Activated CD8-positive, alpha-beta T cell treated with anti-CD3 and anti-CD28 coated beads, Interleukin-2, amount 10 ng/mL, durations not matched to agents 7 days and 5 days (primary cell): ENCODE data around the gene TRHDE. TPM values are rescaled to one million over a fixed set of nuclear protein-coding genes. Genes with fewer than 3 reads are reported as not detected.
"Not testable (repeated sequence)": the region's sequence is repeated elsewhere in the genome, so short reads cannot be mapped to it uniquely, and the experiment has no call there.

Source experiments
- ATAC-seq: fragments of 150-1000 bp; cut with Tn5 transposase; one replicate; pipeline ENCODE4 v1.10.0; 2021; ENCODE audit warnings: moderate library complexity
- CTCF ChIA-PET: fragments of 350-600 bp; sonication (Branson Sonifier 250); formaldehyde crosslinking; loops from one replicate; lab custom pipeline; 2021; ENCODE audit warnings: antibody characterized with exemption; lab: Charles Lee
- POLR2A ChIA-PET: fragments of 350-600 bp; sonication (Branson Sonifier 250); formaldehyde crosslinking; loops from one replicate; lab custom pipeline; 2021; ENCODE audit warnings: antibody characterized with exemption; lab: Charles Lee
- DNase-seq: peaks from one replicate; pipeline ENCODE4 v3.0.0-alpha.2; 2020
- H3K27ac Mint-ChIP-seq: one replicate; pipeline ENCODE4 v1.8.0; 2021; ENCODE audit warnings: mild to moderate bottlenecking, mixed read lengths
- H3K27me3 Mint-ChIP-seq: one replicate; pipeline ENCODE4 v1.8.0; 2021; ENCODE audit warnings: low read depth, mixed read lengths
- H3K36me3 Mint-ChIP-seq: one replicate; pipeline ENCODE4 v1.8.0; 2021; ENCODE audit warnings: low read depth, mixed read lengths
- H3K4me1 Mint-ChIP-seq: one replicate; pipeline ENCODE4 v1.8.0; 2021; ENCODE audit warnings: low read depth, mixed read lengths
- H3K4me3 Mint-ChIP-seq: one replicate; pipeline ENCODE4 v1.8.0; 2021; ENCODE audit warnings: mild to moderate bottlenecking, mixed read lengths
- H3K9me3 Mint-ChIP-seq: one replicate; pipeline ENCODE4 v1.8.0; 2022; ENCODE audit warnings: mixed read lengths; ENCODE audit not compliant: insufficient read depth
- total RNA-seq, 2 experiments: library from RNA; stranded (reverse); gene quantifications; one replicate each; pipeline ENCODE4 v1.2.3, GENCODE V29; 2021

Gene TRHDE
- total RNA-seq, 2 experiments from 2014 or later: not detected

GRCh38 chr12:72605975-72606374 is 333.8 kb downstream of the TRHDE start:
- no peak for DNase-seq
- no peak overlapping the region for H3K27ac Mint-ChIP-seq
- no peak for ATAC-seq
- H3K4me3 Mint-ChIP-seq: no peak overlapping the region
- H3K36me3 Mint-ChIP-seq: no peaks in the 10 kb centered on the region
- ChIA-PET POLR2A (no interaction called here), CTCF (no interaction called here)
- peaks cover 11% of the 10 kb centered on the region for H3K9me3 Mint-ChIP-seq
- no peaks in the 10 kb centered on the region for H3K27me3 Mint-ChIP-seq
- no peaks in the 10 kb centered on the region for H3K4me1 Mint-ChIP-seq

- POLR2A ChIA-PET: no interaction called here
- no peaks in the 10 kb centered on the region for H3K36me3 Mint-ChIP-seq
- H3K9me3 Mint-ChIP-seq: peaks cover 10% of the 10 kb centered on the region
- CTCF ChIA-PET: no interaction called here
- H3K27me3 Mint-ChIP-seq: no peaks in the 10 kb centered on the region
- no peak for DNase-seq
- ATAC-seq: no peak
- no peak overlapping the region for H3K27ac Mint-ChIP-seq
- H3K4me3 Mint-ChIP-seq: no peak overlapping the region
- no peaks in the 10 kb centered on the region for H3K4me1 Mint-ChIP-seq
These were observed 338.2 kb downstream of the TRHDE start for GRCh38 chr12:72610342-72610741.

- POLR2A ChIA-PET: no interaction called here
- Mint-ChIP-seq H3K4me1 (no peaks in the 10 kb centered on the region), H3K9me3 (peaks cover 10% of the 10 kb centered on the region), H3K27me3 (no peaks in the 10 kb centered on the region), H3K4me3 (no peak overlapping the region), H3K27ac (no peak overlapping the region), H3K36me3 (no peaks in the 10 kb centered on the region)
- CTCF ChIA-PET: no interaction called here
- DNase-seq: no peak
- ATAC-seq: no peak
These were observed 338.7 kb downstream of the TRHDE start for GRCh38 chr12:72610854-72611358.

GRCh38 chr12:72612171-72612570 is 340.0 kb downstream of the TRHDE start:
- no peaks in the 10 kb centered on the region for H3K36me3 Mint-ChIP-seq
- ChIA-PET CTCF (no interaction called here), POLR2A (no interaction called here)
- no peak overlapping the region for H3K27ac Mint-ChIP-seq
- ATAC-seq (no peak), DNase-seq (no peak)
- H3K27me3 Mint-ChIP-seq: no peaks in the 10 kb centered on the region
- H3K9me3 Mint-ChIP-seq: peaks cover 10% of the 10 kb centered on the region
- H3K4me3 Mint-ChIP-seq: no peak overlapping the region
- no peaks in the 10 kb centered on the region for H3K4me1 Mint-ChIP-seq

- ChIA-PET CTCF (no interaction called here), POLR2A (no interaction called here)
- H3K4me3 Mint-ChIP-seq: no peak overlapping the region
- no peaks in the 10 kb centered on the region for H3K4me1 Mint-ChIP-seq
- no peaks in the 10 kb centered on the region for H3K36me3 Mint-ChIP-seq
- DNase-seq (no peak), ATAC-seq (no peak)
- no peak overlapping the region for H3K27ac Mint-ChIP-seq
- peaks cover 4% of the 10 kb centered on the region for H3K9me3 Mint-ChIP-seq
- H3K27me3 Mint-ChIP-seq: no peaks in the 10 kb centered on the region
These were observed 346.6 kb downstream of the TRHDE start for GRCh38 chr12:72618764-72619163.

GRCh38 chr12:72622556-72622955 is 350.4 kb downstream of the TRHDE start:
- no peak overlapping the region for H3K27ac Mint-ChIP-seq
- no peak overlapping the region for H3K4me3 Mint-ChIP-seq
- CTCF ChIA-PET: no interaction called here
- H3K4me1 Mint-ChIP-seq: no peaks in the 10 kb centered on the region
- no peak for ATAC-seq
- POLR2A ChIA-PET: no interaction called here
- no peaks in the 10 kb centered on the region for H3K36me3 Mint-ChIP-seq
- no peaks in the 10 kb centered on the region for H3K9me3 Mint-ChIP-seq
- DNase-seq: no peak
- H3K27me3 Mint-ChIP-seq: no peaks in the 10 kb centered on the region

GRCh38 chr12:72631926-72632685 is 359.9 kb downstream of the TRHDE start:
- no peaks in the 10 kb centered on the region for H3K27me3 Mint-ChIP-seq
- ATAC-seq (no peak), DNase-seq (no peak)
- H3K36me3 Mint-ChIP-seq: no peaks in the 10 kb centered on the region
- H3K27ac Mint-ChIP-seq: no peak overlapping the region
- H3K9me3 Mint-ChIP-seq: no peaks in the 10 kb centered on the region
- no peak overlapping the region for H3K4me3 Mint-ChIP-seq
- H3K4me1 Mint-ChIP-seq: no peaks in the 10 kb centered on the region
- CTCF ChIA-PET: no interaction called here
- POLR2A ChIA-PET: no interaction called here

GRCh38 chr12:72642706-72643105 is 370.5 kb downstream of the TRHDE start:
- ChIA-PET POLR2A (no interaction called here), CTCF (no interaction called here)
- ATAC-seq (no peak), DNase-seq (no peak)
- Mint-ChIP-seq H3K27ac (no peak overlapping the region), H3K9me3 (peaks cover 11% of the 10 kb centered on the region), H3K4me3 (no peak overlapping the region), H3K27me3 (no peaks in the 10 kb centered on the region), H3K4me1 (no peaks in the 10 kb centered on the region), H3K36me3 (no peaks in the 10 kb centered on the region)

- no peaks in the 10 kb centered on the region for H3K4me1 Mint-ChIP-seq
- ATAC-seq (no peak), DNase-seq (no peak)
- no peak overlapping the region for H3K27ac Mint-ChIP-seq
- H3K4me3 Mint-ChIP-seq: no peak overlapping the region
- CTCF ChIA-PET: no interaction called here
- H3K36me3 Mint-ChIP-seq: no peaks in the 10 kb centered on the region
- no peaks in the 10 kb centered on the region for H3K27me3 Mint-ChIP-seq
- H3K9me3 Mint-ChIP-seq: peaks cover 11% of the 10 kb centered on the region
- POLR2A ChIA-PET: no interaction called here
These were observed 375.0 kb downstream of the TRHDE start for GRCh38 chr12:72647139-72647538.

- Mint-ChIP-seq H3K27ac (no peak overlapping the region), H3K4me3 (no peak overlapping the region), H3K27me3 (no peaks in the 10 kb centered on the region), H3K4me1 (no peaks in the 10 kb centered on the region), H3K36me3 (no peaks in the 10 kb centered on the region), H3K9me3 (peaks cover 5% of the 10 kb centered on the region)
- CTCF ChIA-PET: no interaction called here
- ATAC-seq: no peak
- POLR2A ChIA-PET: no interaction called here
- DNase-seq: no peak
These were observed 386.4 kb downstream of the TRHDE start for GRCh38 chr12:72658615-72659014.

- H3K9me3 Mint-ChIP-seq, H3K27me3 Mint-ChIP-seq, ATAC-seq, H3K4me1 Mint-ChIP-seq, H3K27ac Mint-ChIP-seq, H3K4me3 Mint-ChIP-seq, DNase-seq, POLR2A ChIA-PET, H3K36me3 Mint-ChIP-seq, CTCF ChIA-PET: not testable (repeated sequence)
These were observed 388.0 kb downstream of the TRHDE start for GRCh38 chr12:72660174-72660573.

GRCh38 chr12:72673853-72674252 is 401.7 kb downstream of the TRHDE start:
- Mint-ChIP-seq H3K27me3 (no peaks in the 10 kb centered on the region), H3K4me3 (no peak overlapping the region), H3K27ac (no peak overlapping the region), H3K4me1 (no peaks in the 10 kb centered on the region), H3K36me3 (no peaks in the 10 kb centered on the region), H3K9me3 (no peaks in the 10 kb centered on the region)
- no peak for DNase-seq
- POLR2A ChIA-PET: no interaction called here
- CTCF ChIA-PET: no interaction called here
- ATAC-seq: no peak

- DNase-seq (no peak), ATAC-seq (no peak)
- Mint-ChIP-seq H3K36me3 (no peaks in the 10 kb centered on the region), H3K27ac (no peak overlapping the region), H3K27me3 (no peaks in the 10 kb centered on the region), H3K4me1 (no peaks in the 10 kb centered on the region), H3K9me3 (no peaks in the 10 kb centered on the region), H3K4me3 (no peak overlapping the region)
- CTCF ChIA-PET: no interaction called here
- POLR2A ChIA-PET: no interaction called here
These were observed 404.4 kb downstream of the TRHDE start for GRCh38 chr12:72676556-72676955.
